ENCODE results near the gene PFKFB1.

GRCh38 chrX:55028040-55028439, 34.1 kb upstream of the PFKFB1 start:
- TF ChIP-seq CTCF (IDR thresholded peaks at IDR 0.05; ENCODE audit: poor library complexity) (no peak), EZH2phosphoT487 (IDR thresholded peaks at IDR 0.05; ENCODE audit: low read depth, severe bottlenecking, unreplicated experiment) (no peak)

Data from hepatocyte (in vitro differentiated cells).